Kidney (tissue), 14 donors: ENCODE measurements around the gene CAPRIN1. TPM values are rescaled to one million over a fixed set of nuclear protein-coding genes. Genes with fewer than 3 reads are reported as not detected.

Experiments
- DNase-seq, 5 donors: peaks; one replicate each; pipeline ENCODE4 v3.0.0-alpha.2; 2013 to 2020
- FAIRE-seq: peaks from 2 replicates; lab custom pipeline; 2012; peaks lifted over from hg19 to GRCh38; lab: Jason Lieb, UNC
- H3K27ac ChIP-seq, 2 donors: one replicate each; pipeline ENCODE4 v1.7.0; 2013; ENCODE audit warnings: low read depth in 2 of 2, low read length in 2 of 2, inconsistent platforms in 1 of 2
- H3K27me3 ChIP-seq: one replicate; pipeline ENCODE4 v1.7.1; 2013; ENCODE audit warnings: low read length, inconsistent platforms; ENCODE audit not compliant: control insufficient read depth, insufficient read depth
- H3K36me3 ChIP-seq, 3 donors: one replicate each; pipeline versions ENCODE4 v1.7.0 to v1.7.1; 2013; ENCODE audit warnings: low read length in 3 of 3, control low read depth in 1 of 3, inconsistent platforms in 1 of 3; ENCODE audit not compliant: insufficient read depth in 3 of 3, control insufficient read depth in 2 of 3
- H3K4me1 ChIP-seq, 3 donors: one replicate each; pipeline versions ENCODE4 v1.7.0 to v1.7.1; 2013; ENCODE audit warnings: low read length in 3 of 3, inconsistent platforms in 1 of 3, low read depth in 1 of 3; ENCODE audit not compliant: control insufficient read depth in 2 of 3, insufficient read depth in 2 of 3
- H3K4me3 ChIP-seq, 3 donors: one replicate each; pipeline versions ENCODE4 v1.7.0 to v1.8.1; 2013; ENCODE audit warnings: low read length in 3 of 3, control low read depth in 1 of 3, inconsistent platforms in 1 of 3
- H3K9ac ChIP-seq, 3 donors: one replicate each; pipeline versions ENCODE4 v1.7.0 to v1.7.1; 2013; ENCODE audit warnings: low read length in 3 of 3, control low read depth in 1 of 3, inconsistent platforms in 1 of 3
- H3K9me3 ChIP-seq, 3 donors: one replicate each; pipeline versions ENCODE4 v1.7.0 to v1.7.1; 2013; ENCODE audit warnings: low read length in 3 of 3, control low read depth in 1 of 3, inconsistent platforms in 1 of 3; ENCODE audit not compliant: control insufficient read depth in 2 of 3, insufficient read depth in 1 of 3
- CTCF ChIP-seq: IDR thresholded peaks from 3 replicates; pipeline ENCODE4 v1.5.1; 2012; ENCODE audit warnings: mild to moderate bottlenecking, moderate library complexity, borderline replicate concordance; ENCODE audit not compliant: insufficient read depth; ENCODE audit errors: extremely low read depth
- intact Hi-C: fragments of 100-400 bp; cut with DNase I; formaldehyde crosslinking; loops from one replicate; pipeline ENCODE4 v1.11.1; 2022
- polyA plus RNA-seq: library from polyadenylated mRNA; stranded (reverse); fragments of 350-450 nt; fragmentation: Illumina TruSeq; extraction: RNeasy Lipid Tissue Mini Kit (QIAGEN cat#74804); gene quantifications from one replicate; pipeline ENCODE4 v1.2.3, GENCODE V29; 2014; ENCODE audit warnings: low read depth, low replicate concordance; ENCODE audit not compliant: insufficient read depth
- total RNA-seq: library from RNA; stranded (reverse); fragmentation: NEBNext Ultra II Directional; extraction: Animal tissue kit (Norgen Biotek cat#: 25700); gene quantifications from one replicate; pipeline ENCODE4 v1.2.1, GENCODE V29; 2021
- donor health status: control.
- donor health status: control.
- donor health status: control.
- donor health status: control.
- donor health status: control.
- donor health status: DM: yes; HTN: yes; CAD: no.
- donor health status: Normal renal cell carcinoma (clear cell type).

Gene CAPRIN1
- total and polyA plus RNA-seq, 2 donors from 2014 or later = 83.3 to 174 TPM

DNA sequence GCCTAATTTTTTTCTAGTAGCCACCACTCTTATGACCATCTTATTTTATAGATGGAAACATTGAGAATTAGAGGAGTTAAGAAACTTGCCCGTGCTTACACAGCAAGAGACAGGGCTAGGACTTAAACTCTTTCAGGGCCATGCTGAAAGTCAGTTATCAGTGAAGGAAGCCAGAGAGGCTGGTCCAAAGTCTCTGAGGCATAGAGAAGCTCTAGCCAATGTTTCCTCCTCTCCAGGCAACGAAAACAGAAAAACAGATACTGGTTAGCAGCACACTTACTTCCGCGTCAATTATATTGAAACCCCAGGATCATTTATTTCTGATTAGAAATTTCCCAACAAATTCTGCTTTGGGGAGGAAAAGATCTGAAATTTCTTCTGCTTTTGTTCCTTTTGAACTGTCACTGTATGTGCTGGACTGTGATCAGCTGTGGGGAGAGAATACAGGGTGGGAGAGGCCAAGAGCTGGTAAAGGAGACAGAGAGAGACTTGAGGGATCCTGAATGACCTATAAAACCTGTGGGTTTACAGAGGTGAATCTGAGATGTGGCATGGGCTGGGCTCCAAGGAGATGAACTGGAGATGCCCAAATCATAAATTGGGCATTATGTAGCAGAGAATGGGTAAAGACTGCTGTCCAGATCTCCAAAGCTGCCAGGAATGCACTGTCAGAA is 37.5 kb upstream of the CAPRIN1 start:
- H3K27ac ChIP-seq = no peak overlapping the region
- FAIRE-seq (no peak), DNase-seq (no peak)
- intact Hi-C loops = no loop called here
- H3K4me3 ChIP-seq = no peak overlapping the region
- no peak overlapping the region for H3K9ac ChIP-seq
- H3K36me3 ChIP-seq = no peaks in the 10 kb centered on the region
- H3K9me3 ChIP-seq = no peaks in the 10 kb centered on the region
- no peaks in the 10 kb centered on the region for H3K27me3 ChIP-seq
- no peak for TF ChIP-seq CTCF
- H3K4me1 ChIP-seq = no peaks in the 10 kb centered on the region

DNA sequence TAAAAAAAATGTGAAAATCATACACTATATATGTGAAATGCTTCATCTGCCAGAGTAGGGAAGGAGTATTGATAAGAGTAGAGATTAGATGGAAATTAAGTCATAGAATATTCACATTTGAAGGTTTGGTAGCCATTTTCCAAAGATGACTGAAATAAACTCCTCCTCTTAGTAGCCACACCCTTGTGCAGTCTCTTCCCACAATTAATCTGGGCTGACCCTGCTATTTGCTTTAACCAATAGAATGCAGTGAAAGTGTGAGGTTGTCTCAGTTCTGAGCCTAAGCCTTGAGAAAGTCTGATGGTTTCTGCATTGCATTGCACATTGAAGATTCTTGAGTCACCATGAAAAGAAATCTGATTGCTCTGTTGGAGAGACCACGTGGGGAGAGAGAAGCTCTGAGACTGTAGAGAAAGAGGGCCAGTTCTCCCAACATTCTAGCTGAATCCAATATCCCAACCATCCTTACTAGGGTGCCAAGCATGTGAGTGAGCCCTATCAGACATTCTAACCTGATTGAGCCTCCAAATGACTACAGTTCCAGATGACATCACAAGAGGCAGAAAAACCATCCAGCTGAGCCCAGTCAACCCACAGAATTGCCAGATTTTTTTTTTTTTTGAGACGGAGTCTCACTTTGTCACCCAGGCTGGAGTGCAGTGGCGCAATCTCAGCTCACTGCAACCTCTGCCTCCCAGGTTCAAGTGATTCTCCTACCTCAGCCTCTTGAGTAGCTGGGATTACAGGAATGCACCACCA is 29.4 kb upstream of the CAPRIN1 start:
- Histone ChIP-seq H3K4me1 (no peaks in the 10 kb centered on the region), H3K27ac (no peak overlapping the region), H3K27me3 (no peaks in the 10 kb centered on the region), H3K36me3 (no peaks in the 10 kb centered on the region), H3K9me3 (peaks cover 0 to 7% (median 0%) of the 10 kb centered on the region in 3 donors), H3K9ac (no peak overlapping the region), H3K4me3 (no peak overlapping the region)
- FAIRE-seq (no peak), DNase-seq (no peak)
- TF ChIP-seq CTCF = no peak
- intact Hi-C loops = no loop called here

GRCh38 chr11:34026432-34026831 is 25.1 kb upstream of the CAPRIN1 start:
- no peak for DNase-seq
- Histone ChIP-seq H3K36me3 (no peaks in the 10 kb centered on the region), H3K9me3 (peaks cover 0 to 7% (median 0%) of the 10 kb centered on the region in 3 donors), H3K9ac (no peak overlapping the region), H3K27ac (no peak overlapping the region), H3K4me3 (no peak overlapping the region), H3K4me1 (peaks cover 0 to 4% (median 0%) of the 10 kb centered on the region in 3 donors), H3K27me3 (no peaks in the 10 kb centered on the region)
- TF ChIP-seq CTCF = no peak
- intact Hi-C loops = no loop called here
- no peak for FAIRE-seq
